GM10266 (cell line): Measurements from ENCODE around the gene MYL9.

Experiments
- DNase-seq: peaks from one replicate; pipeline ENCODE4 v3.0.0; 2012; ENCODE audit errors: extremely low spot score
- CTCF ChIP-seq: IDR thresholded peaks from 2 replicates; pipeline ENCODE4 v1.5.1; 2012; ENCODE audit warnings: mild to moderate bottlenecking, low read depth; ENCODE audit not compliant: control insufficient read depth, insufficient read depth; ENCODE audit errors: missing control alignments

The MYL9 gene

DNA sequence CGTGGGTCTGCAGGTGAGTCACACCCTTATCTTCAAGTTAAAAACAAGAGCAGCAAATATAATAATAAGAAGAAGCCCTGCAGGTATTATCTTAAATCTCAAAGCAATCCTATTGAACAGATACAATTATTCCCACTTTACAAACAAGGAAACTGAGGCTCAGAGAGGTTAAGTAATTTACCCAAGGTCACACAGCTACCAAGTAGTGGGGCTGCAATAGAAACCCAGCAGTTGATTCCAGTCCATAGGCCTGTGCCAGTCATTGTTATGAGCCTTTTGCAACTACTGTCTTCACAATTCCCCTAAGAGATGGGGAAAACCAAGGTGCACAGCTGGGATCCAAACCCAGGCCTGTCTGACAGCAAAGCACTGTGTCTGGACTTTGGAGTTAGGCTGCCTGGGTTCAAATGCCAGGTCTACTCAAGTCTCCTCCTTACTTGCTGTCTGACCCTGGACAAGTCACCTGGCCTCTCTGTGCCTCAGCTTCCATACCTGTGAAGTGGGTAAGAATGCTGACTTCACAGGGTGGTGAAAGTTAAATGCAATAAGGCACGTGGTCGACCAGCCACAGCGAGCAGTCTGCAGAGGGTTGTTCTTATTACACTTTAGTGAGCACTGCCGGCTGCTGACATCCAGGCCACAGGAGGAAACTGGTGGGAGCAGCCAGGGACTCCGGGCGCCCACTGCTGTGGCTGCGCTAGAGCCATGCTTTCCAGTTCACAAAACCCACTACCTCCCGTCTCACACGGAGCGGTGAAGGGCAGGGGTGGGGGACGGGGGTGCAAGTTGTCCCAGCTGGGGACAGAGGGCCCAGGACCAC, 6.1 kb downstream of the MYL9 start:
- no peak for DNase-seq
- no peak for TF ChIP-seq CTCF

DNA sequence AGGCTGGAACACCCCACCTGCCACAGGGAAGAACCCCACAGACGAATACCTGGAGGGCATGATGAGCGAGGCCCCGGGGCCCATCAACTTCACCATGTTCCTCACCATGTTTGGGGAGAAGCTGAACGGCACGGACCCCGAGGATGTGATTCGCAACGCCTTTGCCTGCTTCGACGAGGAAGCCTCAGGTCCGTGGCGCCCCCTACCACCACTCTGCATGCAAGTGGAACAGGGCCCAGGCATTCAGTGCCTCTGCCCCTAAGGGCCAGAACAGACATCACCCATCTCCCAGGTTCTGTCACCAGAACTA, 6.6 kb downstream of the MYL9 start:
- no peak for DNase-seq

GRCh38 chr20:36548704-36549627, 7.6 kb downstream of the MYL9 start:
- no peak for TF ChIP-seq CTCF
- no peak for DNase-seq

More for the DNA sequence above, 6.6 kb downstream of the MYL9 start:
- TF ChIP-seq CTCF: no peak

GRCh38 chr20:36549628-36549941, 8.3 kb downstream of the MYL9 start:
- DNase-seq: no peak
- TF ChIP-seq CTCF: no peak

DNA sequence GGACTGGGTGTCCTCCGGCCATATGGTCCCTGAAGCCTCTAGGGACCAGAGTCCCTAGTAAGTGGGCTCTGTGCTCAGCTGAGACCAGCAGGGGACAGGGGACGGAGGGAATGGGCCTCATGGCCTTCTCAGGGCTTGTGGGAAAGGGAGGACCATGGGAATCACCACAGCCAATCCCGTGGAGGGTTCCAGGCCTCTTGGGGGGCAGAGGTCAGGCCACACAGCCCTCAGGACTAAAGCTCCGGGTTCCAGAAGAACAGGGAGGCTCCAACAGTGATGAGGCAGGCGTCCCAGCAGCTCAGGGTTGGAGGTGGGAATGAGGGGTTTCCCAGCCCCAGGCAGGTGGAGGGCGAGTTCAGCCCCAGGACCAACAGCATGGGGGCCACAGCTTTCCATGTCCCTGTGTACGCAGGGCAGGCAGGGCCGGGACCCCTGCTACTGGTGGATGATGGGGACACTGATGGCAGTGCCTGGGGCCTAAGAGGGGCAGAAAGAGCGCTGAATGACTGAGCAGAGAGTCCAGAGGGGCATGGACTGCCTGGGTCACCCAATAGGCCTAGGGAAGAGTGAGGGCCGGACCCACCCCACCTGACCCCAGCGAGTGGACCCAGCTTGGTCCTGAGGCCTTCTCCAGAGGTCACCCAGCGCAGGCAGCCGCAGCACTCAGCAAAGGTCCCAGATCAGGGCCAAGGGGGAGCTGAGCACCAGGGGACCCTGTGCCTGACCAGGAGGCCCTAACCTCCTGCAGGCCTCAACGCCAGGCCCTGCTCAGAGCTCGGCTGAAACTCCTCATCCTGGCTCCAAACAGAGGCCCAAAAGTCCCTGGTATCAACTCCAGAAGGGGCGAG, 8.8 kb downstream of the MYL9 start:
- no peak for DNase-seq
- no peak for TF ChIP-seq CTCF

DNA sequence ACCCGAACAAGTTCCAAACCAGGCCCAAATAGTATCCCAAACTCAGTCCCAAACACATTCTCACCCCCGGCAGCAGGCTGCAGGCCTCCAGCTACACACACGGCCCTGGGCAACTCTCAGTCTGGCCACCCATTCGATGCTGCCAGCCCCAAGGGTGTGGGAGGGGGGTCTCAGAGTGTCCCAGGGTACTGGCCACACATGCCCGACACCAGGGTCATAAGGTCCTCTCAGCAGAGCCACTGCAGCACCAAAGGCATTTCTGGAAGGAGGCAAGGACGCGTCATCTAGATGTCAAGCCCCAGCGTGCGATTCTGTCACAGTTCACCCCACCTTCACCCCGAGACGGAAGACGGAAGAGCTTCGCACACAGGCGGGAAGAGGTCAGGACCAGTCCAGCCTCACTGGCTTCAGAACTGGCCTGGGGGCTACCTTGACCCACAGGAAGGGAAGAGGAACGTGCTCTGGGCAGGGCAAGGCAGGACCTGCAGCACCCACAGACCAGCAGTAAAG, 9.5 kb downstream of the MYL9 start:
- no peak for TF ChIP-seq CTCF
- no peak for DNase-seq

- TF ChIP-seq CTCF: no peak
- DNase-seq: no peak
Observed at GRCh38 chr20:36555248-36555647, 13.9 kb downstream of the MYL9 start.
